HepG2 (cell line): ENCODE results near the gene ZKSCAN3. TPM values are rescaled to one million over a fixed set of nuclear protein-coding genes. Genes with fewer than 3 reads are reported as not detected.

ENCODE experiments used
- ATF6 ChIP-seq: sonication (generic); formaldehyde crosslinking; conservative IDR thresholded peaks from 2 replicates; pipeline ENCODE4 v1.4.0; 2020; ENCODE audit warnings: missing genetic modification reagents
- BATF2 ChIP-seq: sonication (generic); formaldehyde crosslinking; IDR thresholded peaks from 2 replicates; pipeline ENCODE4 v1.8.0; 2022; ENCODE audit warnings: mild to moderate bottlenecking, missing genetic modification reagents, moderate library complexity
- CCDC6 ChIP-seq: sonication (generic); formaldehyde crosslinking; IDR thresholded peaks from 2 replicates; pipeline ENCODE4 v1.8.1; 2022; ENCODE audit warnings: mild to moderate bottlenecking, missing genetic modification reagents, moderate library complexity
- FIP1L1 ChIP-seq: fragments of 200-400 bp; formaldehyde crosslinking; IDR thresholded peaks from 2 replicates; pipeline ENCODE4 v1.6.1; 2018; ENCODE audit warnings: low read depth, mild to moderate bottlenecking, low read length, moderate library complexity, borderline replicate concordance; ENCODE audit not compliant: insufficient read depth
- GLMP ChIP-seq: sonication (generic); formaldehyde crosslinking; IDR thresholded peaks from 2 replicates; pipeline ENCODE4 v1.9.0; 2021; ENCODE audit warnings: missing genetic modification reagents, mild to moderate bottlenecking, borderline replicate concordance
- GPBP1L1 ChIP-seq: sonication (generic); formaldehyde crosslinking; IDR thresholded peaks from 2 replicates; pipeline ENCODE4 v1.5.0; 2020; ENCODE audit warnings: mild to moderate bottlenecking, missing genetic modification reagents
- HNRNPLL ChIP-seq: fragments of 200-400 bp; formaldehyde crosslinking; IDR thresholded peaks from 2 replicates; pipeline ENCODE4 v1.6.1; 2017; ENCODE audit warnings: mild to moderate bottlenecking, low read depth, low read length; ENCODE audit not compliant: poor library complexity, severe bottlenecking
- KDM1A ChIP-seq: IDR thresholded peaks from 2 replicates; pipeline ENCODE4 v1.6.1; 2016; ENCODE audit warnings: missing compliant biosample characterization
- MAFF ChIP-seq: IDR thresholded peaks from 2 replicates; pipeline ENCODE4 v1.6.1; 2011; ENCODE audit warnings: low read depth, low read length, improper control_type of control experiment
- NFRKB ChIP-seq: fragments of 450-650 bp; IDR thresholded peaks from 2 replicates; pipeline ENCODE4 v1.6.1; 2017
- NR2F1 ChIP-seq, 2 experiments: fragments of 450-650 bp in 1 of 2; formaldehyde crosslinking in 1 of 2; IDR thresholded peaks; 2 replicates each; pipeline versions ENCODE4 v1.5.0 to v1.6.1; 2016 to 2020; ENCODE audit warnings: mild to moderate bottlenecking in 1 of 2, missing compliant biosample characterization in 1 of 2, missing genetic modification reagents in 1 of 2, moderate library complexity in 1 of 2
- NR3C1 ChIP-seq: sonication (generic); formaldehyde crosslinking; IDR thresholded peaks from 2 replicates; pipeline ENCODE4 v1.4.0; 2020; ENCODE audit warnings: missing genetic modification reagents
- PLRG1 ChIP-seq: fragments of 450-650 bp; conservative IDR thresholded peaks from 2 replicates; pipeline ENCODE4 v1.6.1; 2016
- PRMT3 ChIP-seq: sonication (generic); formaldehyde crosslinking; IDR thresholded peaks from 2 replicates; pipeline ENCODE4 v1.8.1; 2022; ENCODE audit warnings: low read depth, mild to moderate bottlenecking, moderate library complexity, missing genetic modification reagents, borderline replicate concordance
- RARA ChIP-seq: IDR thresholded peaks from 2 replicates; pipeline ENCODE4 v1.6.1; 2016; ENCODE audit warnings: missing genetic modification reagents, missing compliant biosample characterization
- SIN3A ChIP-seq: IDR thresholded peaks from 2 replicates; pipeline ENCODE4 v1.6.1; 2011; ENCODE audit warnings: low read depth, mild to moderate bottlenecking, control low read depth, low read length, borderline replicate concordance
- SMAD1 ChIP-seq: sonication (generic); formaldehyde crosslinking; IDR thresholded peaks from 2 replicates; pipeline ENCODE4 v1.4.0; 2020; ENCODE audit warnings: missing genetic modification reagents, low read depth, mild to moderate bottlenecking, borderline replicate concordance
- TCF7L2 ChIP-seq: IDR thresholded peaks from 2 replicates; pipeline ENCODE4 v1.6.1; 2011; ENCODE audit warnings: mild to moderate bottlenecking, low read depth, low read length, moderate library complexity
- TEAD3 ChIP-seq: optimal IDR thresholded peaks from 2 replicates; pipeline ENCODE3; 2016; ENCODE audit warnings: borderline replicate concordance
- TFDP1 ChIP-seq: IDR thresholded peaks from 2 replicates; pipeline ENCODE4 v1.6.1; 2016; ENCODE audit warnings: missing compliant biosample characterization, missing genetic modification reagents, borderline replicate concordance
- THYN1 ChIP-seq: sonication (generic); formaldehyde crosslinking; IDR thresholded peaks from 2 replicates; pipeline ENCODE4 v1.8.1; 2023; ENCODE audit warnings: low read depth, mild to moderate bottlenecking, moderate library complexity, missing genetic modification reagents, borderline replicate concordance
- ZNF382 ChIP-seq: sonication (generic); formaldehyde crosslinking; IDR thresholded peaks from 2 replicates; pipeline ENCODE4 v1.5.0; 2020; ENCODE audit warnings: missing genetic modification reagents, mild to moderate bottlenecking, borderline replicate concordance
- ZNF629 ChIP-seq: sonication (generic); formaldehyde crosslinking; conservative IDR thresholded peaks from 2 replicates; pipeline ENCODE4 v1.5.0; 2020; ENCODE audit warnings: missing genetic modification reagents
- polyA plus RNA-seq, 8 experiments: library from polyadenylated mRNA; depleted of rRNA in 3 of 8; stranded (reverse) in 7 of 8; unstranded in 1 of 8; fragments of >200 nt; fragmentation: Illumina TruSeq in 4 of 8; extraction: Trizol in 4 of 8; gene quantifications; 2 replicates each; pipeline versions ENCODE4 v1.2.1 to v1.2.3, GENCODE V29; 2011 to 2016; ENCODE audit warnings: low read depth in 4 of 8, missing spikeins in 1 of 8, mixed read lengths in 1 of 8; ENCODE audit not compliant: insufficient read depth in 1 of 8
- total RNA-seq, 5 experiments: library from RNA; depleted of rRNA; stranded (reverse); fragments of >200 nt; fragmentation: Illumina TruSeq; extraction: Trizol; gene quantifications; 2 replicates each; pipeline ENCODE4 v1.2.3, GENCODE V29; 2016; ENCODE audit warnings: low read depth in 1 of 5

The ZKSCAN3 gene
- total and polyA plus RNA-seq, 2 of the 13 experiments (the other 11 are each of a cell fraction or from before 2014, with no cell fraction given): 3.3 to 7.4 TPM

- TF ChIP-seq BATF2 (CRISPR knock-in tag) (no peak), RARA (CRISPR knock-in tag) (no peak), NFRKB (no peak), NR3C1 (CRISPR knock-in tag) (no peak), TEAD3 (CRISPR knock-in tag) (peak; percentile 62), THYN1 (CRISPR knock-in tag) (no peak), ZNF382 (CRISPR knock-in tag) (no peak), GLMP (CRISPR knock-in tag) (no peak), ZNF629 (0 out of 2 replicates have a peak, but pooled peaks have one; percentile 51), PRMT3 (CRISPR knock-in tag) (no peak), GPBP1L1 (no peak), PLRG1 (no peak), FIP1L1 (no peak), HNRNPLL (peak; percentile 34), CCDC6 (CRISPR knock-in tag) (peak; percentile 40), SIN3A (peak; percentile 83), NR2F1 (CRISPR knock-in tag; IDR thresholded peaks at IDR 0.05) (0 out of 4 replicates have a peak, but pooled peaks of 1 of the 2 experiments have one; percentile 33), TCF7L2 (no peak), ATF6 (CRISPR knock-in tag) (no peak), SMAD1 (CRISPR knock-in tag) (0 out of 2 replicates have a peak, but pooled peaks have one; percentile 58), KDM1A (peak; percentile 77; the same call in 1 of the 2 replicates), MAFF (peak; percentile 46; the same call in 1 of the 2 replicates), TFDP1 (CRISPR knock-in tag) (no peak; the same call in 1 of the 2 replicates)
These were observed at the start of gene ZKSCAN3 (continued) for GRCh38 chr6:28349892-28350737.
